Kidney (tissue), 14 donors: ENCODE results near the gene CLEC16A. TPM values are rescaled to one million over a fixed set of nuclear protein-coding genes. Genes with fewer than 3 reads are reported as not detected.

ENCODE experiments used
- DNase-seq, 5 donors: peaks; one replicate each; pipeline ENCODE4 v3.0.0-alpha.2; 2013 to 2020
- FAIRE-seq: peaks from 2 replicates; lab custom pipeline; 2012; peaks lifted over from hg19 to GRCh38; lab: Jason Lieb, UNC
- H3K27ac ChIP-seq, 2 donors: one replicate each; pipeline ENCODE4 v1.7.0; 2013; ENCODE audit warnings: low read depth in 2 of 2, low read length in 2 of 2, inconsistent platforms in 1 of 2
- H3K27me3 ChIP-seq: one replicate; pipeline ENCODE4 v1.7.1; 2013; ENCODE audit warnings: low read length, inconsistent platforms; ENCODE audit not compliant: control insufficient read depth, insufficient read depth
- H3K36me3 ChIP-seq, 3 donors: one replicate each; pipeline versions ENCODE4 v1.7.0 to v1.7.1; 2013; ENCODE audit warnings: low read length in 3 of 3, control low read depth in 1 of 3, inconsistent platforms in 1 of 3; ENCODE audit not compliant: insufficient read depth in 3 of 3, control insufficient read depth in 2 of 3
- H3K4me1 ChIP-seq, 3 donors: one replicate each; pipeline versions ENCODE4 v1.7.0 to v1.7.1; 2013; ENCODE audit warnings: low read length in 3 of 3, inconsistent platforms in 1 of 3, low read depth in 1 of 3; ENCODE audit not compliant: control insufficient read depth in 2 of 3, insufficient read depth in 2 of 3
- H3K4me3 ChIP-seq, 3 donors: one replicate each; pipeline versions ENCODE4 v1.7.0 to v1.8.1; 2013; ENCODE audit warnings: low read length in 3 of 3, control low read depth in 1 of 3, inconsistent platforms in 1 of 3
- H3K9ac ChIP-seq, 3 donors: one replicate each; pipeline versions ENCODE4 v1.7.0 to v1.7.1; 2013; ENCODE audit warnings: low read length in 3 of 3, control low read depth in 1 of 3, inconsistent platforms in 1 of 3
- H3K9me3 ChIP-seq, 3 donors: one replicate each; pipeline versions ENCODE4 v1.7.0 to v1.7.1; 2013; ENCODE audit warnings: low read length in 3 of 3, control low read depth in 1 of 3, inconsistent platforms in 1 of 3; ENCODE audit not compliant: control insufficient read depth in 2 of 3, insufficient read depth in 1 of 3
- intact Hi-C: fragments of 100-400 bp; cut with DNase I; formaldehyde crosslinking; loops from one replicate; pipeline ENCODE4 v1.11.1; 2022
- polyA plus RNA-seq: library from polyadenylated mRNA; stranded (reverse); fragments of 350-450 nt; fragmentation: Illumina TruSeq; extraction: RNeasy Lipid Tissue Mini Kit (QIAGEN cat#74804); gene quantifications from one replicate; pipeline ENCODE4 v1.2.3, GENCODE V29; 2014; ENCODE audit warnings: low read depth, low replicate concordance; ENCODE audit not compliant: insufficient read depth
- total RNA-seq: library from RNA; stranded (reverse); fragmentation: NEBNext Ultra II Directional; extraction: Animal tissue kit (Norgen Biotek cat#: 25700); gene quantifications from one replicate; pipeline ENCODE4 v1.2.1, GENCODE V29; 2021
- TF ChIP-seq, protein P1 (sequence below): IDR thresholded peaks from 3 replicates; pipeline ENCODE4 v1.5.1; 2012; ENCODE audit warnings: mild to moderate bottlenecking, moderate library complexity, borderline replicate concordance; ENCODE audit not compliant: insufficient read depth; ENCODE audit errors: extremely low read depth
- donor health status: control.
- donor health status: control.
- donor health status: control.
- donor health status: control.
- donor health status: control.
- donor health status: DM: yes; HTN: yes; CAD: no.
- donor health status: Normal renal cell carcinoma (clear cell type).

Gene CLEC16A
- total and polyA plus RNA-seq, 2 donors from 2014 or later = 10.8 to 51.9 TPM

DNA sequence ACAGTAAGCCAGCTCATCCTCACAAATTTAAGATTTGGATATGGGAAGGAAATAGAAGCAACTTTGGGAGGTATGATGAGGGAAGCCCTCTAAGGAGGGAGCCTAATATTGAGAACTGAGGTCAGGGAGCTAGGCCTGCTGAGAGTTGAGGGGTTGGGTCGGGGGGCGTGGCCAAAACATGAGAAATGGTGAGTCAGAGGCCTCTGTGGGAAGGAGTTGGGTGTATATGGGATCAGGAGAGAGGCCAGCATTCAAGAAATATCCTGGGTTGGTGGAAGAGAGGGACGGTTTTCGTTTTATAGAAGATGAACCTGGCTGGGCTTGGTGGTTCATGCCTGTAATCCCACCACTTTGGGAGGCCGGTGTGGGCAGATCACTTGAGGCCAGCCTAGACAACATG is 48.4 kb downstream of the CLEC16A start:
- TF ChIP-seq, protein P1, sequence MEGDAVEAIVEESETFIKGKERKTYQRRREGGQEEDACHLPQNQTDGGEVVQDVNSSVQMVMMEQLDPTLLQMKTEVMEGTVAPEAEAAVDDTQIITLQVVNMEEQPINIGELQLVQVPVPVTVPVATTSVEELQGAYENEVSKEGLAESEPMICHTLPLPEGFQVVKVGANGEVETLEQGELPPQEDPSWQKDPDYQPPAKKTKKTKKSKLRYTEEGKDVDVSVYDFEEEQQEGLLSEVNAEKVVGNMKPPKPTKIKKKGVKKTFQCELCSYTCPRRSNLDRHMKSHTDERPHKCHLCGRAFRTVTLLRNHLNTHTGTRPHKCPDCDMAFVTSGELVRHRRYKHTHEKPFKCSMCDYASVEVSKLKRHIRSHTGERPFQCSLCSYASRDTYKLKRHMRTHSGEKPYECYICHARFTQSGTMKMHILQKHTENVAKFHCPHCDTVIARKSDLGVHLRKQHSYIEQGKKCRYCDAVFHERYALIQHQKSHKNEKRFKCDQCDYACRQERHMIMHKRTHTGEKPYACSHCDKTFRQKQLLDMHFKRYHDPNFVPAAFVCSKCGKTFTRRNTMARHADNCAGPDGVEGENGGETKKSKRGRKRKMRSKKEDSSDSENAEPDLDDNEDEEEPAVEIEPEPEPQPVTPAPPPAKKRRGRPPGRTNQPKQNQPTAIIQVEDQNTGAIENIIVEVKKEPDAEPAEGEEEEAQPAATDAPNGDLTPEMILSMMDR = no peak
- DNase-seq (no peak), FAIRE-seq (no peak)
- no peak overlapping the region for H3K27ac ChIP-seq
- intact Hi-C loops = no loop called here
- peaks cover 0 to 3% (median 2%) of the 10 kb centered on the region in 3 donors for H3K4me1 ChIP-seq
- H3K9ac ChIP-seq = no peak overlapping the region
- peaks cover under 1 to 11% (median 6%) of the 10 kb centered on the region in 3 donors for H3K36me3 ChIP-seq
- no peak overlapping the region for H3K4me3 ChIP-seq
- H3K27me3 ChIP-seq = no peaks in the 10 kb centered on the region
- H3K9me3 ChIP-seq = no peaks in the 10 kb centered on the region

DNA sequence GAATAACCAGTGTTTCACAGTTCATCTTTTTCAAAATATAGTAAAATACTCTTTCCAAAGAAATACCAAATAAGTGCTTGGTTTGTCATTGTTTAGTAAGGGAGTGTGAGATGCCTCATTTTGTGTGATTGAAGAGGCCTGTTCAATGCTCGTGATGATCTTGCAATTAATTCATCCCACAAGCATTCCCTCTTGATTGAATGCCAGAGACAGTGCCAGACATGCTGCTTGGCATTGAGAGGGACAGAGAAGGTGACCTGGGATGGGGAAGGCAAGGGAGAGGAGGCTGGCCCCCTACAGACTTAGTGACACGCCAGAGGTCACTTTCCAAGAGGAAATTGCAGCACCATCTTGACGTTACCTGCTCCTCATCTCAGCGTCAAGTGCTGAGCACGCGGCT is 49.3 kb downstream of the CLEC16A start:
- Histone ChIP-seq H3K36me3 (peaks cover 0 to 12% (median 6%) of the 10 kb centered on the region in 3 donors), H3K9ac (no peak overlapping the region), H3K4me3 (no peak overlapping the region), H3K27me3 (no peaks in the 10 kb centered on the region), H3K27ac (no peak overlapping the region), H3K9me3 (no peaks in the 10 kb centered on the region), H3K4me1 (peaks cover 0 to 3% (median 2%) of the 10 kb centered on the region in 3 donors)
- TF ChIP-seq, protein P1 = no peak
- no peak for DNase-seq
- intact Hi-C loops = no loop called here
- no peak for FAIRE-seq

DNA sequence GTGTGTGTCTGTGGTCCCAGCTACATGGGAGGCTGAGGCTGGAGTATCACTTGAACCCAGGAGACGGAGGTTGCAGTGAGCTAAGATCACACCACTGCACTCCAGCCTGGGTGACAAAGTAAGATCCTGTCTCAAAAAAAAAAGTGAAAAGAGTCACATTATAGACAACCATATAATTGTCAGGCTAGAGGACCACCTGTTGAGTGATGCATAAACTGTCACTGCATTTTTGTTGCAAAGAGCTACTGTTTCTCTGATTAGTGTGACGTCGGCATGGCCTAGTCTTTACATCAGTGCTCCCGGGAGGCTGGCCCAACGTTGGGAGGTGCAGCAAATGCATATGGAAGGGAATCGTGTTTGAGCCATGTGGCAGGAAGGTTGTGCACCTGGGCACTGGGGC is 50.2 kb downstream of the CLEC16A start:
- no peak for FAIRE-seq
- H3K36me3 ChIP-seq = peaks cover 0 to 12% (median 6%) of the 10 kb centered on the region in 3 donors

More for the DNA sequence above, 50.2 kb downstream of the CLEC16A start:
- no peak overlapping the region for H3K27ac ChIP-seq
- no peaks in the 10 kb centered on the region for H3K27me3 ChIP-seq
- H3K4me1 ChIP-seq = peaks cover 0 to 3% (median 2%) of the 10 kb centered on the region in 3 donors
- TF ChIP-seq, protein P1 = no peak
- H3K9ac ChIP-seq = no peak overlapping the region
- no peaks in the 10 kb centered on the region for H3K9me3 ChIP-seq
- no peak overlapping the region for H3K4me3 ChIP-seq
- intact Hi-C loops = no loop called here
- DNase-seq = no peak
